ENCODE measurements around the gene COMMD4.

DNA sequence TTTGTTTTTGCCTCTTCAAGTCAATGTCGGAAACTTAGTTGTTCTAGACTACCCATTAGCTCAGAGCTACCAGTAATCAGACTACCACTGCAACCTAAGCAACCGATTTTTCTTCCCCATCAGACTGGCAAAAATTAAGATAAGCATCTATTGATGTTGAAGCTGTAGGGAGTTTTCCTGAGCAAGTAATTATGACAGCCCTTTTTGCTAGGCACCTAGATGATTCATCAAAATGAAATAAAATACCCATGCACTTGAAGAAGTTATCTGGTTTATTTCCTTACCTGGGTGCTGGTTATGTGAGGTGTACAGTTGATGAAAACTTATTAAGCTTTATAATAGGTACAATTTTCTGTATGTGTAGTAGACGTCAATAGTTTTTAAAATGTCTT lies 554 bp upstream of the COMMD4 start:
- TF ChIP-seq CTCF (conservative IDR thresholded peaks at IDR 0.05 in 1 of 2, IDR thresholded peaks at IDR 0.05 in 1 of 2; ENCODE audit: extremely low read depth in 1 of 2, insufficient read depth in 1 of 2, low read depth in 1 of 2, low read length in 2 of 2) (no peak), EZH2 (IDR thresholded peaks at IDR 0.05; ENCODE audit: borderline replicate concordance, low read length) (no peak)

Measured in mammary epithelial cell (primary cell).